A204.1 (cell line): ENCODE data around the gene C12orf42.

Source experiments
- FAIRE-seq: peaks from 2 replicates; lab custom pipeline; 2012; peaks lifted over from hg19 to GRCh38; lab: Jason Lieb, UNC

The C12orf42 gene

GRCh38 chr12:103423516-103423910 lies 72.3 kb downstream of the C12orf42 start:
- no peak for FAIRE-seq

- FAIRE-seq: no peak
Measured at GRCh38 chr12:103422746-103423515, 72.8 kb downstream of the C12orf42 start.

- FAIRE-seq: no peak
Measured at GRCh38 chr12:103422328-103422727, 73.4 kb downstream of the C12orf42 start.

- no peak for FAIRE-seq
Measured at GRCh38 chr12:103421402-103421801, 74.4 kb downstream of the C12orf42 start.

- no peak for FAIRE-seq
Measured at GRCh38 chr12:103415681-103416080, 80.1 kb downstream of the C12orf42 start.

- FAIRE-seq: no peak
Measured at GRCh38 chr12:103401421-103401820, 94.3 kb downstream of the C12orf42 start.

GRCh38 chr12:103399986-103400385 lies 95.8 kb downstream of the C12orf42 start:
- no peak for FAIRE-seq

GRCh38 chr12:103397536-103397935 lies 98.2 kb downstream of the C12orf42 start:
- no peak for FAIRE-seq

GRCh38 chr12:103392722-103393121 lies 103.0 kb downstream of the C12orf42 start:
- FAIRE-seq: no peak

- no peak for FAIRE-seq
Measured at GRCh38 chr12:103391103-103391502, 104.7 kb downstream of the C12orf42 start.

- no peak for FAIRE-seq
Measured at GRCh38 chr12:103387385-103387784, 108.4 kb downstream of the C12orf42 start.

GRCh38 chr12:103386451-103386850 lies 109.3 kb downstream of the C12orf42 start:
- FAIRE-seq: no peak

- no peak for FAIRE-seq
Measured at GRCh38 chr12:103382736-103383346, 112.9 kb downstream of the C12orf42 start.

- FAIRE-seq: no peak
Measured at GRCh38 chr12:103382119-103382518, 113.6 kb downstream of the C12orf42 start.

GRCh38 chr12:103379670-103380069 lies 116.1 kb downstream of the C12orf42 start:
- no peak for FAIRE-seq

- FAIRE-seq: no peak
Measured at GRCh38 chr12:103373088-103373523, 122.7 kb downstream of the C12orf42 start.

- FAIRE-seq: no peak
Measured at GRCh38 chr12:103369929-103370328, 125.8 kb downstream of the C12orf42 start.

GRCh38 chr12:103368167-103368566 lies 127.6 kb downstream of the C12orf42 start:
- no peak for FAIRE-seq

- no peak for FAIRE-seq
Measured at GRCh38 chr12:103354403-103354802, 141.4 kb downstream of the C12orf42 start.

GRCh38 chr12:103353913-103354312 lies 141.9 kb downstream of the C12orf42 start:
- FAIRE-seq: no peak

- FAIRE-seq: no peak
Measured at GRCh38 chr12:103350116-103350515, 145.7 kb downstream of the C12orf42 start.

- FAIRE-seq: no peak
Measured at GRCh38 chr12:103348935-103349334, 146.8 kb downstream of the C12orf42 start.

- FAIRE-seq: no peak
Measured at GRCh38 chr12:103336940-103337339, 158.8 kb downstream of the C12orf42 start.

GRCh38 chr12:103334466-103334865 lies 161.3 kb downstream of the C12orf42 start:
- no peak for FAIRE-seq
